Kidney (tissue), 14 donors: ENCODE data around the gene FAM149A. TPM values are rescaled to one million over a fixed set of nuclear protein-coding genes. Genes with fewer than 3 reads are reported as not detected.

ENCODE experiments used
- DNase-seq, 5 donors: peaks; one replicate each; pipeline ENCODE4 v3.0.0-alpha.2; 2013 to 2020
- FAIRE-seq: peaks from 2 replicates; lab custom pipeline; 2012; peaks lifted over from hg19 to GRCh38; lab: Jason Lieb, UNC
- H3K27ac ChIP-seq, 2 donors: one replicate each; pipeline ENCODE4 v1.7.0; 2013; ENCODE audit warnings: low read depth in 2 of 2, low read length in 2 of 2, inconsistent platforms in 1 of 2
- H3K27me3 ChIP-seq: one replicate; pipeline ENCODE4 v1.7.1; 2013; ENCODE audit warnings: low read length, inconsistent platforms; ENCODE audit not compliant: control insufficient read depth, insufficient read depth
- H3K36me3 ChIP-seq, 3 donors: one replicate each; pipeline versions ENCODE4 v1.7.0 to v1.7.1; 2013; ENCODE audit warnings: low read length in 3 of 3, control low read depth in 1 of 3, inconsistent platforms in 1 of 3; ENCODE audit not compliant: insufficient read depth in 3 of 3, control insufficient read depth in 2 of 3
- H3K4me1 ChIP-seq, 3 donors: one replicate each; pipeline versions ENCODE4 v1.7.0 to v1.7.1; 2013; ENCODE audit warnings: low read length in 3 of 3, inconsistent platforms in 1 of 3, low read depth in 1 of 3; ENCODE audit not compliant: control insufficient read depth in 2 of 3, insufficient read depth in 2 of 3
- H3K4me3 ChIP-seq, 3 donors: one replicate each; pipeline versions ENCODE4 v1.7.0 to v1.8.1; 2013; ENCODE audit warnings: low read length in 3 of 3, control low read depth in 1 of 3, inconsistent platforms in 1 of 3
- H3K9ac ChIP-seq, 3 donors: one replicate each; pipeline versions ENCODE4 v1.7.0 to v1.7.1; 2013; ENCODE audit warnings: low read length in 3 of 3, control low read depth in 1 of 3, inconsistent platforms in 1 of 3
- H3K9me3 ChIP-seq, 3 donors: one replicate each; pipeline versions ENCODE4 v1.7.0 to v1.7.1; 2013; ENCODE audit warnings: low read length in 3 of 3, control low read depth in 1 of 3, inconsistent platforms in 1 of 3; ENCODE audit not compliant: control insufficient read depth in 2 of 3, insufficient read depth in 1 of 3
- intact Hi-C: fragments of 100-400 bp; cut with DNase I; formaldehyde crosslinking; loops from one replicate; pipeline ENCODE4 v1.11.1; 2022
- polyA plus RNA-seq: library from polyadenylated mRNA; stranded (reverse); fragments of 350-450 nt; fragmentation: Illumina TruSeq; extraction: RNeasy Lipid Tissue Mini Kit (QIAGEN cat#74804); gene quantifications from one replicate; pipeline ENCODE4 v1.2.3, GENCODE V29; 2014; ENCODE audit warnings: low read depth, low replicate concordance; ENCODE audit not compliant: insufficient read depth
- total RNA-seq: library from RNA; stranded (reverse); fragmentation: NEBNext Ultra II Directional; extraction: Animal tissue kit (Norgen Biotek cat#: 25700); gene quantifications from one replicate; pipeline ENCODE4 v1.2.1, GENCODE V29; 2021
- TF ChIP-seq, protein P1 (sequence below): IDR thresholded peaks from 3 replicates; pipeline ENCODE4 v1.5.1; 2012; ENCODE audit warnings: mild to moderate bottlenecking, moderate library complexity, borderline replicate concordance; ENCODE audit not compliant: insufficient read depth; ENCODE audit errors: extremely low read depth
- donor health status: control.
- donor health status: control.
- donor health status: control.
- donor health status: control.
- donor health status: control.
- donor health status: DM: yes; HTN: yes; CAD: no.
- donor health status: Normal renal cell carcinoma (clear cell type).

FAM149A gene
- total and polyA plus RNA-seq, 2 donors from 2014 or later = 32.4 to 37.8 TPM

DNA sequence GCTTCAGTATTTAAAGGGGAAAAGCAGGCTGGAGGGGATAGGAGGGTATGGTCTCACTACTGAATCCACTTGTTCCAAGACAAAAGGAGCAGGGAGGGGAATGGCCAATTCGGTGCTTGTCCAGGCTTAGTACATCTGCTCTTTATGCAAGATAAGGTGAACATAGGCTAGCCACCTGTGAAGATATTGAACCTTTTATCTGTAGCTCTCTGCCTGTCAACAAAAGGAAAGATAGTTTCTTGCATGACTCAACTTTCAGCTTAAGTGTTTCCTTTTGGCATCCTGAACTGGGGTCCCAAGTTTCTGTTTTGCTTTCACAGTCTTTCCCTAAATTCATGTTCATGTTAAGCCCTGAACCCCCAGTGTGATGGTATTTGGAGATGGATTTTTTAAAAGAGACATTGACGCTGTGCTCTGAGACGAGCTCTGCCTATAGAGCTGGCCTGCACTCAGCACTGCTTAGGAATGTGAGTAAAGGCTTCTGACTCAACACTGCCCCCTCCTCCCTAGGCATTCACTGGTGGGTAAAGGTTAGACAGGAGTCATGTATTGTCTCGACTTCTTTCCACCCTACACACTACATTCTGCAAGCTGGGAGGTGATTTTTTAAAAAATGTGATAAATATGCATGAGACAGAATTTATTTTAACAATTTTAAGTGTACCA, 28.2 kb downstream of the FAM149A start:
- no peak overlapping the region for H3K27ac ChIP-seq
- TF ChIP-seq, protein P1, sequence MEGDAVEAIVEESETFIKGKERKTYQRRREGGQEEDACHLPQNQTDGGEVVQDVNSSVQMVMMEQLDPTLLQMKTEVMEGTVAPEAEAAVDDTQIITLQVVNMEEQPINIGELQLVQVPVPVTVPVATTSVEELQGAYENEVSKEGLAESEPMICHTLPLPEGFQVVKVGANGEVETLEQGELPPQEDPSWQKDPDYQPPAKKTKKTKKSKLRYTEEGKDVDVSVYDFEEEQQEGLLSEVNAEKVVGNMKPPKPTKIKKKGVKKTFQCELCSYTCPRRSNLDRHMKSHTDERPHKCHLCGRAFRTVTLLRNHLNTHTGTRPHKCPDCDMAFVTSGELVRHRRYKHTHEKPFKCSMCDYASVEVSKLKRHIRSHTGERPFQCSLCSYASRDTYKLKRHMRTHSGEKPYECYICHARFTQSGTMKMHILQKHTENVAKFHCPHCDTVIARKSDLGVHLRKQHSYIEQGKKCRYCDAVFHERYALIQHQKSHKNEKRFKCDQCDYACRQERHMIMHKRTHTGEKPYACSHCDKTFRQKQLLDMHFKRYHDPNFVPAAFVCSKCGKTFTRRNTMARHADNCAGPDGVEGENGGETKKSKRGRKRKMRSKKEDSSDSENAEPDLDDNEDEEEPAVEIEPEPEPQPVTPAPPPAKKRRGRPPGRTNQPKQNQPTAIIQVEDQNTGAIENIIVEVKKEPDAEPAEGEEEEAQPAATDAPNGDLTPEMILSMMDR = peak; percentile 10
- H3K9me3 ChIP-seq = no peaks in the 10 kb centered on the region
- DNase-seq (peak in 3 of 5 donors; percentile 65 to 74 (median 72)), FAIRE-seq (peak; percentile 65)
- H3K36me3 ChIP-seq = no peaks in the 10 kb centered on the region
- H3K4me3 ChIP-seq = no peak overlapping the region
- no peak overlapping the region for H3K9ac ChIP-seq
- intact Hi-C loops = no loop called here
- peaks cover 0 to 2% (median 0%) of the 10 kb centered on the region in 3 donors for H3K4me1 ChIP-seq
- H3K27me3 ChIP-seq = no peaks in the 10 kb centered on the region

DNA sequence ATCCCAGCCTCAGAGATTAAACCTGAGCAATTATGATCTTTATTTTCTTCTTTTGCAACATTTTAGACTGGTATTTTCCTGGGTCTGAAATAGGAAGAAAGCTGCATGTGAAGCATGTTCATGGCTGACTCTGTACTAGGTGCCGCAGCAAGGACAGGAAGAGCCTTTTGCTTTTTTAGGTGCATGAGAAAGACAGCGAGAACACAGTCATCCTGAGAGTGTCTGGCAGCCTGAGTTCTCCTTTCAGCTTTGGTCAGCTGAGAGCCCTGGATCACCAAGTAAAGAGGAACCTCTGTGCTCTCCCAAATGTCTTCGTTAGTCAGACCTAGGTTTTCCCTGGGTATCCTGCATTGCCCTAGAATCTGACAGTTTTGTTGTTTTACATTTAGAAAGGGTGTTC, 29.8 kb downstream of the FAM149A start:
- H3K36me3 ChIP-seq = no peaks in the 10 kb centered on the region
- intact Hi-C loops = no loop called here
- H3K9ac ChIP-seq = no peak overlapping the region
- no peak for FAIRE-seq
- peaks cover 0 to 2% (median 0%) of the 10 kb centered on the region in 3 donors for H3K4me1 ChIP-seq
- TF ChIP-seq, protein P1 = no peak
- no peak overlapping the region for H3K4me3 ChIP-seq
- DNase-seq = no peak
- H3K27me3 ChIP-seq = no peaks in the 10 kb centered on the region
- H3K27ac ChIP-seq = no peak overlapping the region
- H3K9me3 ChIP-seq = no peaks in the 10 kb centered on the region

DNA sequence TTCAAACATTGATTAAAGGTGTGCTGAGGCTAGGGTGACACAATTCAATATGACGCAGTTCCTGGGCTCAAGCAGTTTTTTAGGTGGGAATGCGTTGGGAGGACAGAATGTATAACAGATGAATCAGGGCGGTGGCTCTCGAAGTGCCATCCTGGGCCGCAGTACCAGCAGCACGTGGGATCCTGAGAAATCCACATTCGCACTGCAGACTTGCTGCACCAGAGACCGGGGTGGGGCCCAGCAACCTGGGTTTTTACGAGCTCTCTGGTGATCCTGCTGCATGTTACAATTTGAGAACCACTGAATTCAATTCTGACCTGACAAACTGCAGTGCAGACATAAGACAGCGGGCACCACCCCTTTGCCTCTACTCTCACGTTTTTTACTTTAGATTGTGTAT, 30.4 kb downstream of the FAM149A start:
- Histone ChIP-seq H3K9me3 (no peaks in the 10 kb centered on the region), H3K27me3 (no peaks in the 10 kb centered on the region), H3K4me3 (no peak overlapping the region), H3K27ac (no peak overlapping the region), H3K36me3 (no peaks in the 10 kb centered on the region), H3K9ac (no peak overlapping the region), H3K4me1 (peaks cover 0 to 2% (median 0%) of the 10 kb centered on the region in 3 donors)
- intact Hi-C loops = no loop called here
- DNase-seq = no peak
- TF ChIP-seq, protein P1 = no peak
- FAIRE-seq = no peak
